HG03457 (cell line): ENCODE measurements around the gene SMIM41.

Experiments used
- ATAC-seq: cut with Tn5 transposase; IDR thresholded peaks from one replicate; pipeline ENCODE4 v1.9.1; 2021; ENCODE audit warnings: moderate number of reproducible peaks; ENCODE audit not compliant: unreplicated experiment

Gene SMIM41

GRCh38 chr12:52079576-52080402 is at the start of gene SMIM41:
TSS of gene SMIM41 (plus strand) at chr12:52079704. CDS start at chr12:52079780, 76 bp downstream.
- ATAC-seq = no peak

- no peak for ATAC-seq
Observed at GRCh38 chr12:52032446-52032803, 47.1 kb upstream of the SMIM41 start.

GRCh38 chr12:52032804-52033445 is 46.6 kb upstream of the SMIM41 start:
- ATAC-seq = peak; percentile 77

- no peak for ATAC-seq
Observed at GRCh38 chr12:52033446-52034140, 45.9 kb upstream of the SMIM41 start.

GRCh38 chr12:52035190-52035589 is 44.3 kb upstream of the SMIM41 start:
- ATAC-seq = no peak

- no peak for ATAC-seq
Observed at GRCh38 chr12:52035926-52036325, 43.6 kb upstream of the SMIM41 start.

GRCh38 chr12:52036587-52037171 is 42.8 kb upstream of the SMIM41 start:
- no peak for ATAC-seq

GRCh38 chr12:52037248-52037861 is 42.1 kb upstream of the SMIM41 start:
- ATAC-seq = no peak

- no peak for ATAC-seq
Observed at GRCh38 chr12:52038447-52038846, 41.1 kb upstream of the SMIM41 start.

- no peak for ATAC-seq
Observed at GRCh38 chr12:52041035-52041434, 38.5 kb upstream of the SMIM41 start.

GRCh38 chr12:52041695-52042123 is 37.8 kb upstream of the SMIM41 start:
- no peak for ATAC-seq

- ATAC-seq = no peak
Observed at GRCh38 chr12:52042706-52043385, 36.7 kb upstream of the SMIM41 start.

GRCh38 chr12:52043386-52044212 is 35.9 kb upstream of the SMIM41 start:
- no peak for ATAC-seq

GRCh38 chr12:52044292-52044983 is 35.1 kb upstream of the SMIM41 start:
- ATAC-seq = no peak

- no peak for ATAC-seq
Observed at GRCh38 chr12:52045794-52046199, 33.7 kb upstream of the SMIM41 start.

- ATAC-seq = no peak
Observed at GRCh38 chr12:52046859-52047258, 32.6 kb upstream of the SMIM41 start.

- ATAC-seq = no peak
Observed at GRCh38 chr12:52049286-52049685, 30.2 kb upstream of the SMIM41 start.

- ATAC-seq = no peak
Observed at GRCh38 chr12:52049688-52050087, 29.8 kb upstream of the SMIM41 start.
